ENCODE results near the gene TXN. TPM values are rescaled to one million over a fixed set of nuclear protein-coding genes. Genes with fewer than 3 reads are reported as not detected.
"Not testable (repeated sequence)": the region's sequence is repeated elsewhere in the genome, so short reads cannot be mapped to it uniquely, and the experiment has no call there.

TXN gene
- polyA plus RNA-seq, 6 donors from 2014 or later: 43.3 to 76.8 (median 58.8) TPM

- Mint-ChIP-seq H3K36me3 (peaks cover 0 to 2% of the 10 kb centered on the region in 2 donors), H3K4me3 (no peak overlapping the region), H3K27me3 (no peaks in the 10 kb centered on the region), H3K27ac (peak overlapping the region in 1 of 6 donors; percentile 21), H3K9me3 (no peaks in the 10 kb centered on the region), H3K4me1 (peaks cover 0 to 4% (median 3%) of the 10 kb centered on the region in 3 donors)
- DNase-seq (peak; percentile 21), ATAC-seq (ENCODE audit: low read depth in 2 of 2) (no peak)
Observed at GRCh38 chr9:110217656-110218099, 38.6 kb downstream of the TXN start.

GRCh38 chr9:110214586-110215355, 41.5 kb downstream of the TXN start:
- no peak for ATAC-seq (ENCODE audit: low read depth in 2 of 2)
- Mint-ChIP-seq H3K9me3 (peaks cover 0 to 9% (median 5%) of the 10 kb centered on the region in 7 donors), H3K4me1 (peaks cover 0 to 4% (median 3%) of the 10 kb centered on the region in 3 donors), H3K36me3 (peaks cover 0 to 8% of the 10 kb centered on the region in 2 donors), H3K4me3 (no peak overlapping the region), H3K27me3 (no peaks in the 10 kb centered on the region), H3K27ac (peak overlapping the region in 1 of 6 donors; percentile 52)
- no peak for DNase-seq

GRCh38 chr9:110214090-110214489, 42.2 kb downstream of the TXN start:
- Mint-ChIP-seq H3K27me3 (no peaks in the 10 kb centered on the region), H3K27ac (peak overlapping the region in 1 of 6 donors; percentile 72), H3K36me3 (peaks cover 0 to 8% of the 10 kb centered on the region in 2 donors), H3K4me1 (peaks cover 0 to 4% (median 3%) of the 10 kb centered on the region in 3 donors), H3K9me3 (peaks cover 0 to 9% (median 5%) of the 10 kb centered on the region in 7 donors), H3K4me3 (no peak overlapping the region)
- ATAC-seq (ENCODE audit: low read depth in 2 of 2): no peak
- no peak for DNase-seq

- peak overlapping the region in 1 of 6 donors; percentile 21 for H3K27ac Mint-ChIP-seq
- peaks cover 0 to 4% (median 3%) of the 10 kb centered on the region in 3 donors for H3K4me1 Mint-ChIP-seq
- peaks cover 0 to 9% (median 5%) of the 10 kb centered on the region in 7 donors for H3K9me3 Mint-ChIP-seq
- H3K36me3 Mint-ChIP-seq: peaks cover 0 to 8% of the 10 kb centered on the region in 2 donors
- peaks cover 0 to 2% (median 0%) of the 10 kb centered on the region in 3 donors for H3K27me3 Mint-ChIP-seq
- no peak for DNase-seq
- ATAC-seq (ENCODE audit: low read depth in 2 of 2): no peak
- H3K4me3 Mint-ChIP-seq: no peak overlapping the region
Observed at GRCh38 chr9:110213413-110214044, 42.8 kb downstream of the TXN start.

GRCh38 chr9:110208031-110208430, 48.3 kb downstream of the TXN start, which contains the start of gene C9orf152:
Gene C9orf152, minus strand, starts transcription at chr9:110208159. Its CDS starts 580 bp downstream, at chr9:110207579.
- DNase-seq (no peak), ATAC-seq (ENCODE audit: low read depth in 2 of 2) (no peak)
- peaks cover 0 to 16% (median 0%) of the 10 kb centered on the region in 3 donors for H3K27me3 Mint-ChIP-seq
- H3K4me1 Mint-ChIP-seq: no peaks in the 10 kb centered on the region
- peaks cover 0 to 9% (median 5%) of the 10 kb centered on the region in 7 donors for H3K9me3 Mint-ChIP-seq
- H3K4me3 Mint-ChIP-seq: peak within 1 kb of the TSS in 1 of 8 donors; percentile 7
- H3K27ac Mint-ChIP-seq: peak within 1 kb of the TSS in 1 of 6 donors; percentile 5
- peaks cover 0 to 8% of the 10 kb centered on the region in 2 donors for H3K36me3 Mint-ChIP-seq

GRCh38 chr9:110207071-110207641, 49.2 kb downstream of the TXN start:
- H3K36me3 Mint-ChIP-seq: peaks cover 1 to 3% of the 10 kb centered on the region in 2 donors
- H3K4me1 Mint-ChIP-seq: no peaks in the 10 kb centered on the region
- H3K27me3 Mint-ChIP-seq: peaks cover 0 to 16% (median 0%) of the 10 kb centered on the region in 3 donors
- no peak overlapping the region for H3K27ac Mint-ChIP-seq
- DNase-seq (no peak), ATAC-seq (ENCODE audit: low read depth in 2 of 2) (no peak)
- no peak overlapping the region for H3K4me3 Mint-ChIP-seq
- H3K9me3 Mint-ChIP-seq: peaks cover 0 to 9% (median 3%) of the 10 kb centered on the region in 7 donors

- peaks cover 0 to 3% of the 10 kb centered on the region in 2 donors for H3K36me3 Mint-ChIP-seq
- peak overlapping the region in 1 of 6 donors; percentile 21 for H3K27ac Mint-ChIP-seq
- no peak for ATAC-seq (ENCODE audit: low read depth in 2 of 2)
- no peak overlapping the region for H3K4me3 Mint-ChIP-seq
- no peaks in the 10 kb centered on the region for H3K4me1 Mint-ChIP-seq
- peaks cover 0 to 6% (median 1%) of the 10 kb centered on the region in 7 donors for H3K9me3 Mint-ChIP-seq
- H3K27me3 Mint-ChIP-seq: peaks cover 0 to 16% (median 0%) of the 10 kb centered on the region in 3 donors
- DNase-seq: no peak
Observed at GRCh38 chr9:110206389-110206788, 49.9 kb downstream of the TXN start.

- not testable (repeated sequence) for H3K27ac Mint-ChIP-seq; H3K4me3 Mint-ChIP-seq; H3K36me3 Mint-ChIP-seq; DNase-seq; ATAC-seq (ENCODE audit: low read depth in 2 of 2); H3K4me1 Mint-ChIP-seq; H3K9me3 Mint-ChIP-seq
- H3K27me3 Mint-ChIP-seq: peaks cover 0 to 16% (median 0%) of the 10 kb centered on the region in 3 donors
Observed at GRCh38 chr9:110205612-110206011, 50.7 kb downstream of the TXN start.

GRCh38 chr9:110202232-110202631, 54.1 kb downstream of the TXN start:
- no peaks in the 10 kb centered on the region for H3K4me1 Mint-ChIP-seq
- no peaks in the 10 kb centered on the region for H3K9me3 Mint-ChIP-seq
- H3K27ac Mint-ChIP-seq: peak overlapping the region in 2 of 6 donors; percentile 13 to 40
- H3K36me3 Mint-ChIP-seq: peaks cover 0 to 3% of the 10 kb centered on the region in 2 donors
- H3K4me3 Mint-ChIP-seq: no peak overlapping the region
- DNase-seq: no peak
- ATAC-seq (ENCODE audit: low read depth in 2 of 2): no peak
- peaks cover 0 to under 1% (median 0%) of the 10 kb centered on the region in 3 donors for H3K27me3 Mint-ChIP-seq

GRCh38 chr9:110199643-110200042, 56.7 kb downstream of the TXN start:
- Mint-ChIP-seq H3K4me3 (no peak overlapping the region), H3K9me3 (no peaks in the 10 kb centered on the region), H3K27me3 (no peaks in the 10 kb centered on the region), H3K36me3 (peaks cover 0 to 3% of the 10 kb centered on the region in 2 donors), H3K27ac (peak overlapping the region in 1 of 6 donors; percentile 80), H3K4me1 (no peaks in the 10 kb centered on the region)
- no peak for ATAC-seq (ENCODE audit: low read depth in 2 of 2)
- DNase-seq: no peak

- DNase-seq: no peak
- Mint-ChIP-seq H3K36me3 (peaks cover 0 to 3% of the 10 kb centered on the region in 2 donors), H3K27ac (peak overlapping the region in 1 of 6 donors; percentile 8), H3K9me3 (no peaks in the 10 kb centered on the region), H3K4me1 (no peaks in the 10 kb centered on the region), H3K27me3 (no peaks in the 10 kb centered on the region), H3K4me3 (no peak overlapping the region)
- ATAC-seq (ENCODE audit: low read depth in 2 of 2): no peak
Observed at GRCh38 chr9:110198357-110198756, 58.0 kb downstream of the TXN start.

GRCh38 chr9:110197330-110198187, 58.7 kb downstream of the TXN start:
- no peak for DNase-seq
- H3K4me1 Mint-ChIP-seq: peaks cover 2 to 7% (median 4%) of the 10 kb centered on the region in 3 donors
- H3K36me3 Mint-ChIP-seq: peaks cover 0 to 8% of the 10 kb centered on the region in 2 donors
- no peaks in the 10 kb centered on the region for H3K9me3 Mint-ChIP-seq
- no peaks in the 10 kb centered on the region for H3K27me3 Mint-ChIP-seq
- no peak overlapping the region for H3K4me3 Mint-ChIP-seq
- no peak for ATAC-seq (ENCODE audit: low read depth in 2 of 2)
- no peak overlapping the region for H3K27ac Mint-ChIP-seq
